Stomach smooth muscle (tissue), 2 donors: ENCODE measurements around the gene KRT1.

Experiments
- H3K27ac ChIP-seq: one replicate; pipeline ENCODE4 v1.7.0; 2013; ENCODE audit warnings: mild to moderate bottlenecking, low read length, inconsistent platforms
- H3K27me3 ChIP-seq, 2 donors: one replicate each; pipeline ENCODE4 v1.7.0; 2013; ENCODE audit warnings: low read length in 2 of 2; ENCODE audit not compliant: insufficient read depth in 2 of 2, control insufficient read depth in 1 of 2
- H3K36me3 ChIP-seq, 2 donors: one replicate each; pipeline ENCODE4 v1.7.0; 2013; ENCODE audit warnings: low read length in 2 of 2; ENCODE audit not compliant: control insufficient read depth in 2 of 2, insufficient read depth in 2 of 2
- H3K4me1 ChIP-seq: one replicate; pipeline ENCODE4 v1.7.0; 2013; ENCODE audit warnings: low read length; ENCODE audit not compliant: control insufficient read depth, insufficient read depth
- H3K4me3 ChIP-seq, 2 donors: one replicate each; pipeline ENCODE4 v1.7.0; 2013; ENCODE audit warnings: low read length in 2 of 2
- H3K9ac ChIP-seq, 2 donors: one replicate each; pipeline ENCODE4 v1.7.0; 2013; ENCODE audit warnings: low read length in 2 of 2, mild to moderate bottlenecking in 1 of 2
- H3K9me3 ChIP-seq, 2 donors: one replicate each; pipeline ENCODE4 v1.7.0; 2013; ENCODE audit warnings: low read length in 2 of 2; ENCODE audit not compliant: control insufficient read depth in 2 of 2
- donor health status: healthy.
- donor health status: Pancreatic carcinoma.

The KRT1 gene

GRCh38 chr12:52682938-52683574, 2.8 kb upstream of the KRT1 start:
- no peaks in the 10 kb centered on the region for H3K36me3 ChIP-seq
- H3K27ac ChIP-seq: no peak overlapping the region
- no peak overlapping the region for H3K9ac ChIP-seq
- peaks cover 0 to 24% of the 10 kb centered on the region in 2 donors for H3K27me3 ChIP-seq
- no peak overlapping the region for H3K4me3 ChIP-seq
- no peaks in the 10 kb centered on the region for H3K9me3 ChIP-seq
- no peaks in the 10 kb centered on the region for H3K4me1 ChIP-seq

- H3K9me3 ChIP-seq: no peaks in the 10 kb centered on the region
- no peak overlapping the region for H3K27ac ChIP-seq
- H3K4me3 ChIP-seq: no peak overlapping the region
- H3K27me3 ChIP-seq: peaks cover 0 to 18% of the 10 kb centered on the region in 2 donors
- H3K9ac ChIP-seq: no peak overlapping the region
- no peaks in the 10 kb centered on the region for H3K4me1 ChIP-seq
- H3K36me3 ChIP-seq: no peaks in the 10 kb centered on the region
Measured at GRCh38 chr12:52682381-52682660, 2.1 kb upstream of the KRT1 start.

DNA sequence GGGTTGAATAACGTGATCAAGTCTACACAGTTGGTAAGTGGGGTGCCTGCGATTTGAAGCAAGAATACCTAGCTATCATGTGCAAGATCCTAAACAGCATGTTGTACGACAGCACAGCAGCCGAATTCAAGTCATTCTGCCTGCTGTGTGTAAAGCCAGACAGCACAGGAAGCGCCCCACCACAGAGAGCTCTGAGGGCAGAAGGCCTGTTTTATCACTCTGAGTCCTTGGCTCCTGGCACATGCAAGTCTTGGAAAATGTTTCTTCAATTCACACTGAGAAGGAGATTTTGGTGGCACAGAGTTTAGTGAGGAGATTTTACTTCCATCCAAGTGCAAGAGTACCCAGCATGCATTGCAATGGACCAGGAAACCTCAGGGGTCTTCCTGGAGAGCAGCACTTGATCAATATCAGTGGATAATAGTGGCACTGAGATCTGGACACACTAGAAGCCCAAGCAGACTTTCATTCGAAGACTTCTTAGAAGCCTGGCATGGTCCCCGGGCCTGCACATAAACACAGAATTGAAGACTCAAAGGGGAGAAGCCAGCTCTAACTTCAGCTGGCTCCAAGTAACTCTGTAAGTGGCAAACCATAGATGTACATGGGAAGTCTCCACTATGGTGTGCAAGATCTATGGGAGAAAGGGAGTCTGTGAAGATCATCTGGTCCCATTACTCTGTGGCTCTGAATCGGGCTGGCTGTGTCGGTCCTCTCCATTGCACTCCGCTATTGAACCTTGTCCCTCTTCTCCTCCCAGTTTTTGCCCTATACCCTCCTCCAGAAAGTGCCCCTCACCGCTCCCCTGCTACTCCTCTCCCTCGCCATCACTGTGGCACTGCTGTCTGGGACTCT, 1.5 kb upstream of the KRT1 start:
- no peak overlapping the region for H3K27ac ChIP-seq
- no peak overlapping the region for H3K4me3 ChIP-seq
- H3K27me3 ChIP-seq: peaks cover 0 to 15% of the 10 kb centered on the region in 2 donors
- H3K9ac ChIP-seq: no peak overlapping the region
- H3K4me1 ChIP-seq: no peaks in the 10 kb centered on the region
- no peaks in the 10 kb centered on the region for H3K9me3 ChIP-seq
- no peaks in the 10 kb centered on the region for H3K36me3 ChIP-seq

GRCh38 chr12:52679875-52680274, 332 bp downstream of the KRT1 start:
- H3K4me1 ChIP-seq: no peaks in the 10 kb centered on the region
- no peak overlapping the region for H3K27ac ChIP-seq
- H3K4me3 ChIP-seq: no peak overlapping the region
- H3K9ac ChIP-seq: no peak overlapping the region
- peaks cover 0 to 6% of the 10 kb centered on the region in 2 donors for H3K27me3 ChIP-seq
- no peaks in the 10 kb centered on the region for H3K9me3 ChIP-seq
- no peaks in the 10 kb centered on the region for H3K36me3 ChIP-seq

GRCh38 chr12:52677671-52678070, 2.5 kb downstream of the KRT1 start:
- Histone ChIP-seq H3K4me1 (peaks cover 6% of the 10 kb centered on the region), H3K27me3 (peaks cover 0 to 2% of the 10 kb centered on the region in 2 donors), H3K27ac (no peak overlapping the region), H3K9me3 (no peaks in the 10 kb centered on the region), H3K36me3 (no peaks in the 10 kb centered on the region), H3K4me3 (no peak overlapping the region), H3K9ac (no peak overlapping the region)

DNA sequence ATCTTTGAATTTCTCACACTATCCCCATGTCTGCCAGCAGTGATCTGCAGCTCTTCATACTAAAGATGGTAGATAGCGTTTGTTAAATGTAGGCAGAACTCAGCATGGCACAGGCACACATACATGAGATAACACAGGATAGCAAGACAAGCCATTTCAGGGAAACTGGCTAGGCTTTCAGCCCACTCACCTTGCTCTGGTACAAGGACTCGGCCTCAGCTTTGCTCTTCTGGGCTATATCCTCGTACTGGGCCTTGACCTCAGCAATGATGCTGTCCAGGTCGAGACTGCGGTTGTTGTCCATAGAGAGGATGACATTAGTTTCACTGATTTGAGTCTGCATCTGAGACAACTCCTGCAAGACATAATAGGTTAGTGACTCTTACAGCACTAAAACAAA, 3.1 kb downstream of the KRT1 start:
- H3K27ac ChIP-seq: no peak overlapping the region
- no peaks in the 10 kb centered on the region for H3K36me3 ChIP-seq
- H3K4me3 ChIP-seq: no peak overlapping the region
- H3K9me3 ChIP-seq: no peaks in the 10 kb centered on the region
- H3K4me1 ChIP-seq: peaks cover 6% of the 10 kb centered on the region
- H3K27me3 ChIP-seq: peaks cover 0 to 2% of the 10 kb centered on the region in 2 donors
- H3K9ac ChIP-seq: no peak overlapping the region

DNA sequence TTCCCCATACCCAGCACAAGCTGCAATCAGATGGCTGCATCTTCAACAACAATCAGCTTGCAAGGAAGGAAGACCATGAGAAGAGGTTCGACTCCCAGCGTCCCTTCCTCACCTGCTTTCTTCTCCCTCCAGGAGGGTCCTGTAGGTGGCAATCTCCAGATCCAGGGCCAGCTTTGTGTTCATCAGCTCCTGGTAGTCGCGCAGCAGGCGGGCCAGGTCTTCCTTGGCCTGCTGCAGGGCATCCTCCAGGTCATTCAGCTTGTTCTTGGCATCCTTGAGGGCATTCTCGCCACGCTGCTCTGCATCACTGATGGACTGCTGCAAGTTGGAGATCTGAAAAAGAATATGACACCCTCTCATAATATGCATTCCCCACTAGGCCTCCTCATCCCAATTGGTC, 4.0 kb downstream of the KRT1 start:
- Histone ChIP-seq H3K9me3 (no peaks in the 10 kb centered on the region), H3K4me1 (peaks cover 6% of the 10 kb centered on the region), H3K9ac (no peak overlapping the region), H3K27me3 (peaks cover 0 to 2% of the 10 kb centered on the region in 2 donors), H3K36me3 (no peaks in the 10 kb centered on the region), H3K27ac (no peak overlapping the region), H3K4me3 (no peak overlapping the region)

- Histone ChIP-seq H3K9ac (no peak overlapping the region), H3K36me3 (no peaks in the 10 kb centered on the region), H3K9me3 (no peaks in the 10 kb centered on the region), H3K4me3 (no peak overlapping the region), H3K27ac (no peak overlapping the region), H3K27me3 (peaks cover 0 to 2% of the 10 kb centered on the region in 2 donors), H3K4me1 (peaks cover 6% of the 10 kb centered on the region)
Measured at GRCh38 chr12:52675301-52675701, 4.9 kb downstream of the KRT1 start.

DNA sequence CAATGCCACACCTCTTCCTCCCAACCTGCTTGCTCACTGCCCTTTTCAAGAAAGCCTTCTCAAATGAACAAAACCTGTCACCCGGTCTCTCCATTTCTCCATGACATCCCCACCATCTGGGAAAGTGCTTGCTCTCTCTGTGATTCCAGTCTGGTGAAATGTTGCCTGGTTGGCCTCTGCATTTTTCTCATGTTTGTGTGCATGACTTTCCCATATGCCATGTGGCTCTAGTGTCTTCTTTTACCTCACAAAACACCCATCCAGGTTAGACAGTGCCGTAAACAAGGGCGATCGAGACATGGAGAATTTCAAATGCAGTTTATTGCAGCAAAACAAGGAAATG, 5.8 kb downstream of the KRT1 start:
- no peak overlapping the region for H3K4me3 ChIP-seq
- no peaks in the 10 kb centered on the region for H3K9me3 ChIP-seq
- no peak overlapping the region for H3K9ac ChIP-seq
- no peak overlapping the region for H3K27ac ChIP-seq
- H3K4me1 ChIP-seq: peaks cover 6% of the 10 kb centered on the region
- H3K36me3 ChIP-seq: no peaks in the 10 kb centered on the region
- peaks cover 0 to 2% of the 10 kb centered on the region in 2 donors for H3K27me3 ChIP-seq

DNA sequence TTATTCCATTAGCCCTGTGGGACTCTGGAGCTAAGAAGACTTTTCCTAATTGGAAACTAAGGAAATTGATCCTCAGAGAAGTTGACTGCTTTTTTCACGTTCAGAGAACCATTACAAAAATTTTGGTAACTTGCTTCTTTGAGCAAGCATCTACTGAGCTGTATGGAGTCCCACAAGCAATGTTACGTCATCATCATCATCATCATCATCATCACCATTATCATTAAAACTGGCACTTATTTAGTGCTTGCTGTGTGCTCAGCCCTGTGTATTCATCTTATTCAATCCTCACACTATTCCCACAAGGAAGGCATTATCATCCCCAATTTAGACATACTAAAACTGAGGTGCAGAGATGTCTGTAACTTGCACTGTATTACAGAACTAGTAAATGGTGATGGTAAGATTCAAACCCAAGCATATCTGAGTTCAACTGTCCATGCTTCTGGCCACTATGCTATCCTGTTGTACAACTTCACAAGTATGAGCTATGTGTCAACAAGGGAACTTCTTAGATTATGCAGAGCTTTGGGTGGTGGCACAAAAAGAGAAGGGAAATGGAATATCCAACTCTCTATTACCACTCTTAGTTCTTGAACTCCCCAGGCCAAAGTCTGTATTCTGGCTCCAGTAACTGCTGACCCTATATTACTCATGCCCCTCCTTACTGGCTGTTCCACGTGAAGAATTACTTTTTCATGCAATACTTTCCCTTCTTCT, 6.3 kb downstream of the KRT1 start:
- no peak overlapping the region for H3K27ac ChIP-seq

DNA sequence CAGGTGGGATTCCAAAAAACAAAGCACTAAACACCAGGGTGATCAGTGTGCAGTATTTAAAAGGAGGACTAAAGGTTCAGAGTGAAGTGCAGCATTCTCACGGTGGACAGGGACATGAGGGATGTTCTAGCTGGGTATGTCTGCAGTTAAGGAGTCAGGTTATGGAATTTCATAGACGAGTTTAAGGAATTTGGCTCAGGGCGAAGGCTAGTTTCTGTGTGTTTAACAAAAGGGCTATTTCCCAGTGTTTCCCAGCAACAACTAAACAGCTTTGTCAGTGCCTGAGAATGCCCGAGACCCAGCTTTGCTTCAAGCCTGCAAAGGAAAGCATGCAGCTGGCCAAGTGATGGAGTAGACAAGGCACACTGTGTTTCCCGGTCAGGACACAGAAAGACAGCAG, 7.0 kb downstream of the KRT1 start:
- H3K4me1 ChIP-seq: peaks cover 6% of the 10 kb centered on the region
- H3K9ac ChIP-seq: no peak overlapping the region
- H3K27me3 ChIP-seq: peaks cover 0 to 2% of the 10 kb centered on the region in 2 donors
- H3K36me3 ChIP-seq: no peaks in the 10 kb centered on the region
- H3K9me3 ChIP-seq: no peaks in the 10 kb centered on the region
- no peak overlapping the region for H3K4me3 ChIP-seq
- H3K27ac ChIP-seq: no peak overlapping the region

More for the DNA sequence above, 6.3 kb downstream of the KRT1 start:
- Histone ChIP-seq H3K36me3 (no peaks in the 10 kb centered on the region), H3K27me3 (peaks cover 0 to 2% of the 10 kb centered on the region in 2 donors), H3K4me1 (peaks cover 6% of the 10 kb centered on the region), H3K9ac (no peak overlapping the region), H3K9me3 (no peaks in the 10 kb centered on the region), H3K4me3 (no peak overlapping the region)
